CD4-positive, alpha-beta T cell treated with Interleukin-6 at 100 ng/mL for 8 hours (primary cell): ENCODE data around the gene SLC34A1.

Experiments
- DNase-seq: peaks from one replicate; pipeline ENCODE4 v3.0.0-alpha.2; 2020; ENCODE audit warnings: mixed read lengths, low spot score

The SLC34A1 gene

DNA sequence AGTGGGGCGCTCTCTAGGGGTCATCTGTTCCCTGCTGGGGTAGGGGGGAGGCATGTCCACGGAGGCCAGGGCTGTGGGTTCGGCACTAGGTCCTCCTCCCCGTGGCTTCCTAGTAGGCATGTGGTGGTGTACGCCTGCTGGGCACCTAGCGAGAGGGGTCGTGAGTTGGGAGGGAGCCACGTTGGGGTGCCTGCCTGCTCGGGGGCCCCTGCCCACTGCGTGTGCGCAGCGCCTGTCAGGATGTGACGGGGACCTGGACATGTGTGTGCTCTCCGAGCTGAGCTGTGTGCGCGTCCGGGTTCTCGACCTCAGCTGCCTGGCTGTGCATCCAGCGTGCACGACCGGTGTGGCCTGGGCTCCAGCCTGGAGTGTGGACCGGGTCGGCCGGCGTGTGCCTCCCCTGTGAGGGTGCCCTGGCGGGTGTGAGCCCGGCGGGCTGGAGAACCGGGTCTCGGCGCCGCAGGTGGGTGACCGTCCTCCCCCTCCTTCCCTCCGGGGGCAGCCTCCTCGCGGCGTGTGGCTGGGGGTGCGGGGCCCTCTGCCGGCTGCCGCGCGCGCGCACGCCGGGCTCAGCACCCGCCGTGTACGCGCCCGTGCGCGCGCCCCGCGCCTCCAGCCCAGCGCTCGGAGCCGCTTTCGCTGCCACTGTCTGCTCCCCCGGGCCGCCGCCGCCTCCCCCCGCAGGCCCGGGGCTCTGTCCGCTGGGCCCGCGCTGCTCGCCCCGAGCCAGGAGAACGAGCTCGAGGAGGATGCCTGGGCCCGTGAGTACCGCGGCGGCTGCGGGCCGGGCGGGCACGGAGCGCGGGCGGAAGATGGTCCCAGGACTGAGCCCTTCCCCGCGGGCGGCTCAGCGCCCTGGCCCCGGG is 62.2 kb downstream of the SLC34A1 start, which contains the start of gene PRR7:
Gene PRR7 (plus strand): TSS at position 615 of the 866 bp plus-strand sequence. CDS start 8,254 bp downstream, outside the sequence.
- peak; percentile 71 for DNase-seq

DNA sequence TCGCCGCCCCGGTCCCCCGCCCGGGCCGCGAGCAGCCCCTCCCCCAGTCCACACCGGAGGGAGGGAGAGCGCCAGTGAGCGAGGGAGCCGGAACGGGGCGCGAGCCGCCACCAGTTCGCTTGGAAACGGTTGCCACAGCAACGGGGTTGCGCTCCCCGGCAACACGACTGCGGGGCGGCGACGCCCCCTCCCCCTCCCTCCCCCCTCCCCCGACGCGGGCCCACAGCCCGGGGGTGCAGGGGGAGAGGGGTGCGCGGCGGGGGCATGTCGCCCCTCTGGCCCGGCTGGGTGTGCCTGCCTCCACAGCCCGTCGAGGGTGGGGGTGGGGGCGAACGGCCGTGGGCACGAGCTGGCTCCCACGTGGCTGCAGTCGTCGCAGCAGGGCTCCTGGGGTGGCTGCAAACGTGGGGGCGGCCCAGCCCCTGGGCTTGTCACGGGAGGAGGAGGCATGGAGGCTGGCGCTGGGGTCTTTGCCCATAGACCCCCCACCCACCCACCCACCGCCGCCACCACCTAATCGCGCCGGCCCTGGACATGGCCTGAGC is 62.9 kb downstream of the SLC34A1 start:
- DNase-seq, result peak; percentile 70

DNA sequence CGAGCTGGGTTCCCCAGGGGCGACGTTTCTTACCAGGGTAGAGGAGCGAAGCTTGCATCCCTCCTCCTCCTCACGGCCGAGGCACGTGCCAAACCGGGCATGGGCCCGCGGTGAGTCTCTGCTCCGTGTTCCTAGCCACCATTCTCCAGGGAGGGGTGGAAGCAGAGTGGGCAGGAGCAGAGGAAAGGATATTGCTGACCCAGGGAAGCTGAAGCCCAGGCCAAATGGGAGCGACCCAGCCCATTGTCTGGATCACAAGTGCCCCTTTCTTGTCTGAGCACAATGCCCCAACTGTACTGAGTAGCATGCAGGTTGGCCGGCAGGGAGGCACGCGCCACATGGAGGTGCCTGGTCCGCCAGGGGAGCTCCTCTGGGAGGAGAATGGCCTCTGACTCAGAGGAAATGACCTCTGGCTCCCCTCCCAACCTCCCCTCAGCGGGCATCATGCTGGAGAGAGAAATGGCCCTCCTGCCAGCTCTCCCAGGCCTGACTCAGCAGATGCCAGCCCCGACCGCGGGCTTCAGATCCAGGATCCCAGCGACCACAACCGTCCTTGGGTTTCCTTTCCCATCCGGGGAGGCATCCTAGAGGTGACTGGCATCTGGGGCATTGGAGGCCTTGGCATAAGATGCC is 63.5 kb downstream of the SLC34A1 start:
- DNase-seq, result no peak
